GM23338 (cell line): ENCODE data around the gene MLH1. TPM values are rescaled to one million over a fixed set of nuclear protein-coding genes. Genes with fewer than 3 reads are reported as not detected.

ENCODE experiments used
- ATAC-seq: fragments of 200-7000 bp; cut with Tn5 transposase; 3 replicates; pipeline ENCODE4 v1.9.1; 2020
- DNase-seq: peaks from one replicate; pipeline ENCODE4 v3.0.0-alpha.2; 2015; ENCODE audit warnings: low spot score
- H2AFZ ChIP-seq: fragments of 200-600 bp; sonication (generic); 2 replicates; pipeline ENCODE4 v1.8.0; 2016; ENCODE audit warnings: antibody characterized with exemption, mild to moderate bottlenecking, moderate library complexity
- H3F3A ChIP-seq: fragments of 200-600 bp; sonication (generic); replicated peaks from 2 replicates; pipeline ENCODE4 v1.8.0; 2017; ENCODE audit warnings: antibody characterized with exemption, mixed run types, low read depth
- H3K27ac ChIP-seq: fragments of 200-600 bp; sonication (generic); 2 replicates; pipeline ENCODE4 v1.6.1; 2016; ENCODE audit warnings: low read depth
- H3K27me3 ChIP-seq: fragments of 200-600 bp; sonication (generic); 2 replicates; pipeline ENCODE4 v1.8.0; 2016; ENCODE audit warnings: mild to moderate bottlenecking, mixed run types, moderate library complexity; ENCODE audit not compliant: insufficient read depth
- H3K36me3 ChIP-seq: fragments of 200-600 bp; sonication (generic); 2 replicates; pipeline ENCODE4 v1.8.0; 2016; ENCODE audit warnings: mild to moderate bottlenecking; ENCODE audit not compliant: insufficient read depth
- H3K4me1 ChIP-seq: fragments of 200-600 bp; sonication (generic); 2 replicates; pipeline ENCODE4 v1.8.0; 2016; ENCODE audit warnings: mild to moderate bottlenecking, moderate library complexity; ENCODE audit not compliant: insufficient read depth
- H3K4me2 ChIP-seq: fragments of 200-600 bp; sonication (generic); 2 replicates; pipeline ENCODE4 v1.7.1; 2017; ENCODE audit warnings: mixed run types
- H3K4me3 ChIP-seq: fragments of 200-600 bp; sonication (generic); 2 replicates; pipeline ENCODE4 v1.6.1; 2016; ENCODE audit warnings: mixed run types
- H3K79me2 ChIP-seq: fragments of 200-600 bp; sonication (generic); replicated peaks from 2 replicates; pipeline ENCODE4 v1.8.0; 2017; ENCODE audit warnings: mild to moderate bottlenecking; ENCODE audit not compliant: insufficient read depth
- H3K9me2 ChIP-seq: fragments of 200-600 bp; sonication (generic); 2 replicates; pipeline ENCODE4 v1.8.0; 2017; ENCODE audit not compliant: insufficient read depth
- H4K20me1 ChIP-seq: fragments of 200-600 bp; sonication (generic); replicated peaks from 2 replicates; pipeline ENCODE4 v1.8.0; 2017; ENCODE audit warnings: mild to moderate bottlenecking; ENCODE audit not compliant: insufficient read depth
- H3K27ac Mint-ChIP-seq: 2 replicates; pipeline ENCODE4 v1.8.0; 2020; ENCODE audit warnings: inconsistent platforms, mild to moderate bottlenecking, moderate library complexity, mixed read lengths
- H3K27me3 Mint-ChIP-seq: 3 replicates; pipeline ENCODE4 v1.8.0; 2022; ENCODE audit warnings: low read depth, mild to moderate bottlenecking, moderate library complexity, mixed read lengths, inconsistent platforms; ENCODE audit not compliant: insufficient read depth, poor library complexity
- H3K36me3 Mint-ChIP-seq: 3 replicates; pipeline ENCODE4 v1.8.0; 2021; ENCODE audit warnings: low read depth, mild to moderate bottlenecking, inconsistent platforms, moderate library complexity, mixed read lengths
- H3K4me1 Mint-ChIP-seq: 3 replicates; pipeline ENCODE4 v1.8.0; 2020; ENCODE audit warnings: mild to moderate bottlenecking, inconsistent platforms, mixed read lengths
- H3K4me3 Mint-ChIP-seq: 3 replicates; pipeline ENCODE4 v1.8.0; 2021; ENCODE audit warnings: moderate library complexity, mild to moderate bottlenecking, inconsistent platforms, mixed read lengths
- H3K9me3 Mint-ChIP-seq: 3 replicates; pipeline ENCODE4 v1.8.0; 2020; ENCODE audit warnings: moderate library complexity, mild to moderate bottlenecking, inconsistent platforms, mixed read lengths
- CREB1 ChIP-seq: fragments of 250-450 bp; sonication (Bioruptor Pico); IDR thresholded peaks from 2 replicates; pipeline ENCODE4 v1.5.0; 2020; ENCODE audit warnings: low read depth, mild to moderate bottlenecking, moderate library complexity
- EZH2phosphoT487 ChIP-seq: fragments of 200-600 bp; sonication (generic); IDR thresholded peaks from one replicate; pipeline ENCODE4 v1.8.1; 2018; ENCODE audit warnings: antibody characterized with exemption; ENCODE audit not compliant: unreplicated experiment
- JUNB ChIP-seq: IDR thresholded peaks from one replicate; pipeline ENCODE4 v1.6.1; 2016; ENCODE audit warnings: antibody characterized with exemption; ENCODE audit not compliant: unreplicated experiment
- NANOG ChIP-seq: IDR thresholded peaks from 2 replicates; pipeline ENCODE4 v1.6.1; 2016; ENCODE audit warnings: antibody characterized with exemption, borderline replicate concordance
- STAT1 ChIP-seq: IDR thresholded peaks from one replicate; pipeline ENCODE4 v1.6.1; 2016; ENCODE audit warnings: antibody characterized with exemption; ENCODE audit not compliant: unreplicated experiment
- ZNF114 ChIP-seq: fragments of 250-450 bp; sonication (Bioruptor Pico); IDR thresholded peaks from 2 replicates; pipeline ENCODE4 v1.5.0; 2020; ENCODE audit warnings: mild to moderate bottlenecking, moderate library complexity
- ZNF331 ChIP-seq: fragments of 250-450 bp; sonication (Bioruptor Pico); IDR thresholded peaks from 2 replicates; pipeline ENCODE4 v1.5.0; 2020; ENCODE audit warnings: low read depth, mild to moderate bottlenecking, moderate library complexity
- polyA plus RNA-seq: library from polyadenylated mRNA; unstranded; fragments of >200 nt; fragmentation: Nextera tagmentation; extraction: Ambion mirVana; gene quantifications from 2 replicates; pipeline ENCODE4 v1.2.1, GENCODE V29; 2016
- total RNA-seq: library from RNA; depleted of rRNA; stranded (reverse); fragments of >200 nt; shearing (Covaris generic); gene quantifications from 2 replicates; pipeline ENCODE4 v1.2.3, GENCODE V29; 2014
- TF ChIP-seq, protein P1 (sequence below): IDR thresholded peaks from one replicate; pipeline ENCODE4 v1.6.1; 2018; ENCODE audit warnings: antibody characterized with exemption; ENCODE audit not compliant: unreplicated experiment

MLH1 gene
- total and polyA plus RNA-seq, 2 experiments from 2014 or later, result 31.7 to 58.0 TPM

DNA sequence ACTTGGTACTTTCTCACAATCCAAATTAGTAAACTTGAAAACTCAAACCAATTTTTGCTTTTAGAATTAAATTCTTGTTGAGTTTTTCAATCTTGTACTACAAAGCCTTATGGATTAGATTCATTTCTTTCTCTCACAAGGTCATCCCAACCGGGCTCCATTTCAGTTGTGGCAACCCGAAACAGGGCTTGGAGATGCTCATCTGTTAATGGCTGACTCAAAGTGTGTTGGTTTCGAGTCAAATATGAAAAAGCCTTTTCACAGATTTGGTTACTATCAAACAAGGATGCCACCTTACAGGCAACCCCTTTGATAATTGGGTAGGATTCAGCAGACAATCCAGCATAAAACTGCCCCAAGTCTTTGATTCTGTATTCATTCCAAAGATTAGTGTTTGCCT is 2.2 kb upstream of the MLH1 start:
- Histone ChIP-seq H3K27ac (no peak overlapping the region), H3K4me2 (peak overlapping the region; percentile 91), H3K27me3 (no peaks in the 10 kb centered on the region), H3K4me1 (peaks cover 37% of the 10 kb centered on the region), H2AFZ (no peak overlapping the region), H3K9me2 (no peaks in the 10 kb centered on the region), H3K4me3 (peak overlapping the region; percentile 83), H3F3A (no peaks in the 10 kb centered on the region), H3K79me2 (peaks cover 64% of the 10 kb centered on the region), H3K36me3 (peaks cover 8% of the 10 kb centered on the region; the same call in 1 of the 2 replicates), H4K20me1 (peaks cover 22% of the 10 kb centered on the region; the same call in 1 of the 2 replicates)
- no peak overlapping the region; the same call in 1 of the 2 replicates for H3K27ac Mint-ChIP-seq
- ATAC-seq (no peak), DNase-seq (no peak)
- peaks cover 30% of the 10 kb centered on the region for H3K4me1 Mint-ChIP-seq
- peaks cover 42% of the 10 kb centered on the region for H3K36me3 Mint-ChIP-seq
- TF ChIP-seq EZH2phosphoT487 (no peak), ZNF114 (no peak)
- H3K27me3 Mint-ChIP-seq, result no peaks in the 10 kb centered on the region
- H3K4me3 Mint-ChIP-seq, result no peak overlapping the region
- H3K9me3 Mint-ChIP-seq, result no peaks in the 10 kb centered on the region

DNA sequence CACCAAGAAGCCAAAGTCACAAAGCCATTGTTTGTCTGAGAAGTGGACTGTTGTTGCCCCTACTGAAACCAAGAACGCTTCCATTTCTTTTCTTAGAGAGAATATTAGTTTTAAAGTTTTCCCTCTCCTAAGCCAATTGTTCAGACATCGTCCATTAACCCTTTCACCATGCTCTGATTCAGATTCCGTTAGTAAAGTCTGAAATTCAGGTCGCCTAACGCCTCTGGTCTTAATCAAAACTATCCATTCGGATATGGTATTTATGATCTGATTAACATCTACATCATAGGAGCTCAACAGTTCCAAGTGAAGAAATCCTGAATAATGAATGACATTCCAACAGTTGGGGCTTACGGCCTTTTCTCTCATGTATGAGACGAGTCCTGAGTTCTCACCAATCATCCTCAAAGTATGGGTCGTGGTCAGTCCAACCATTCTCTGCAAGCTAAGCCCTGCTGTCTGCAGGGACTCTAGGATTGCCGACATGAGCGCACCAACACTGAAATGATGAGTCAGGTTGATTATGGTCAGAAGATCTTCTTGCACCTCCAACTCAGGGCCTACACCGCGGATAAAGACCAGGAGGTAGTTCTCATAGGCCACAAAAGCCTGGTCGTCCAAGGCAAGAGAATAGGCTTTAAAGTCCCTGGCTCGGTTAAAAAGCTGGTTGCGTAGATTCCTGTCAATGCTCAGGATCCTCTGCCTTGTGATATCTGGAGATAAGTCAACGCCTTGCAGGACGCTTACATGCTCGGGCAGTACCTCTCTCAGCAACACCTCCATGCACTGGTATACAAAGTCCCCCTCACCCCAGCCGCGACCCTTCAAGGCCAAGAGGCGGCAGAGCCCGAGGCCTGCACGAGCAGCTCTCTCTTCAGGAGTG is 1.2 kb upstream of the MLH1 start:
- H3K4me2 ChIP-seq, result peak overlapping the region; percentile 91
- H3K4me1 Mint-ChIP-seq, result peaks cover 30% of the 10 kb centered on the region
- peak overlapping the region; percentile 75; the same call in 1 of the 2 replicates for H3K27ac ChIP-seq
- peaks cover 37% of the 10 kb centered on the region for H3K4me1 ChIP-seq
- H2AFZ ChIP-seq, result no peak overlapping the region
- H3K27me3 Mint-ChIP-seq, result no peaks in the 10 kb centered on the region
- H3F3A ChIP-seq, result no peaks in the 10 kb centered on the region
- H3K36me3 ChIP-seq, result peaks cover 17% of the 10 kb centered on the region
- no peaks in the 10 kb centered on the region for H3K27me3 ChIP-seq
- TF ChIP-seq, protein P1, sequence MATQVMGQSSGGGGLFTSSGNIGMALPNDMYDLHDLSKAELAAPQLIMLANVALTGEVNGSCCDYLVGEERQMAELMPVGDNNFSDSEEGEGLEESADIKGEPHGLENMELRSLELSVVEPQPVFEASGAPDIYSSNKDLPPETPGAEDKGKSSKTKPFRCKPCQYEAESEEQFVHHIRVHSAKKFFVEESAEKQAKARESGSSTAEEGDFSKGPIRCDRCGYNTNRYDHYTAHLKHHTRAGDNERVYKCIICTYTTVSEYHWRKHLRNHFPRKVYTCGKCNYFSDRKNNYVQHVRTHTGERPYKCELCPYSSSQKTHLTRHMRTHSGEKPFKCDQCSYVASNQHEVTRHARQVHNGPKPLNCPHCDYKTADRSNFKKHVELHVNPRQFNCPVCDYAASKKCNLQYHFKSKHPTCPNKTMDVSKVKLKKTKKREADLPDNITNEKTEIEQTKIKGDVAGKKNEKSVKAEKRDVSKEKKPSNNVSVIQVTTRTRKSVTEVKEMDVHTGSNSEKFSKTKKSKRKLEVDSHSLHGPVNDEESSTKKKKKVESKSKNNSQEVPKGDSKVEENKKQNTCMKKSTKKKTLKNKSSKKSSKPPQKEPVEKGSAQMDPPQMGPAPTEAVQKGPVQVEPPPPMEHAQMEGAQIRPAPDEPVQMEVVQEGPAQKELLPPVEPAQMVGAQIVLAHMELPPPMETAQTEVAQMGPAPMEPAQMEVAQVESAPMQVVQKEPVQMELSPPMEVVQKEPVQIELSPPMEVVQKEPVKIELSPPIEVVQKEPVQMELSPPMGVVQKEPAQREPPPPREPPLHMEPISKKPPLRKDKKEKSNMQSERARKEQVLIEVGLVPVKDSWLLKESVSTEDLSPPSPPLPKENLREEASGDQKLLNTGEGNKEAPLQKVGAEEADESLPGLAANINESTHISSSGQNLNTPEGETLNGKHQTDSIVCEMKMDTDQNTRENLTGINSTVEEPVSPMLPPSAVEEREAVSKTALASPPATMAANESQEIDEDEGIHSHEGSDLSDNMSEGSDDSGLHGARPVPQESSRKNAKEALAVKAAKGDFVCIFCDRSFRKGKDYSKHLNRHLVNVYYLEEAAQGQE, result no peak
- TF ChIP-seq CREB1 (CRISPR knock-in tag) (no peak), ZNF331 (no peak), STAT1 (no peak), JUNB (no peak), NANOG (no peak)
- H3K9me3 Mint-ChIP-seq, result no peaks in the 10 kb centered on the region
- peak; percentile 21 for DNase-seq
- H3K36me3 Mint-ChIP-seq, result peaks cover 44% of the 10 kb centered on the region
- ATAC-seq, result no peak
- no peaks in the 10 kb centered on the region for H3K9me2 ChIP-seq
- H3K4me3 Mint-ChIP-seq, result no peak overlapping the region
- peaks cover 22% of the 10 kb centered on the region; the same call in 1 of the 2 replicates for H4K20me1 ChIP-seq
- peak overlapping the region; percentile 83 for H3K4me3 ChIP-seq
- peaks cover 71% of the 10 kb centered on the region for H3K79me2 ChIP-seq
- no peak overlapping the region; the same call in 1 of the 2 replicates for H3K27ac Mint-ChIP-seq
